K562 (cell line): ENCODE measurements around the gene CDK11A. TPM values are rescaled to one million over a fixed set of nuclear protein-coding genes. Genes with fewer than 3 reads are reported as not detected.

Experiments
- BCL6 ChIP-seq: fragments of 250-450 bp; sonication (Bioruptor Pico); IDR thresholded peaks from 2 replicates; pipeline ENCODE4 v1.4.0; 2020
- DLX4 ChIP-seq: fragments of 250-450 bp; sonication (Bioruptor Pico); IDR thresholded peaks from 2 replicates; pipeline ENCODE4 v1.6.1; 2021; ENCODE audit warnings: mild to moderate bottlenecking
- E4F1 ChIP-seq: fragments of 250-450 bp; sonication (Bioruptor Pico); IDR thresholded peaks from 2 replicates; pipeline ENCODE4 v1.5.0; 2021; ENCODE audit warnings: mild to moderate bottlenecking, borderline replicate concordance
- ELF1 ChIP-seq: fragments of 200-800 bp; sonication (Bioruptor generic); IDR thresholded peaks from 2 replicates; pipeline ENCODE4 v1.6.1; 2016; ENCODE audit warnings: missing genetic modification characterization, missing compliant biosample characterization
- FUS ChIP-seq: fragments of 200-400 bp; formaldehyde crosslinking; optimal IDR thresholded peaks from 2 replicates; pipeline ENCODE3; 2017; ENCODE audit warnings: low read depth, low read length
- GABPA ChIP-seq: fragments of 200-800 bp; sonication (Bioruptor generic); conservative IDR thresholded peaks from 2 replicates; pipeline ENCODE4 v1.6.1; 2016; ENCODE audit warnings: low read depth, missing genetic modification characterization, missing compliant biosample characterization
- JUND ChIP-seq, 2 experiments: IDR thresholded peaks; 2 replicates in 1 of 2; 3 replicates in 1 of 2; pipeline ENCODE4 v1.6.1; 2011; ENCODE audit warnings: borderline replicate concordance in 2 of 2, low read depth in 2 of 2, low read length in 2 of 2, improper control_type of control experiment in 1 of 2, missing biosample characterization in 1 of 2, missing genetic modification characterization in 1 of 2, missing genetic modification reagents in 1 of 2
- KHSRP ChIP-seq: fragments of 450-650 bp; IDR thresholded peaks from 2 replicates; pipeline ENCODE4 v1.6.1; 2017
- NFATC3 ChIP-seq: fragments of 450-650 bp; IDR thresholded peaks from 2 replicates; pipeline ENCODE4 v1.6.1; 2017; ENCODE audit warnings: mild to moderate bottlenecking
- STAG1 ChIP-seq: sonication (generic); formaldehyde crosslinking; IDR thresholded peaks from 2 replicates; pipeline ENCODE4 v1.5.0; 2020; ENCODE audit warnings: missing genetic modification reagents, borderline replicate concordance
- SUPT5H ChIP-seq: fragments of 450-650 bp; IDR thresholded peaks from 2 replicates; pipeline ENCODE4 v1.6.1; 2016
- XRCC4 ChIP-seq: IDR thresholded peaks from one replicate; pipeline ENCODE4 v1.6.1; 2011; ENCODE audit not compliant: insufficient read depth, insufficient read length; ENCODE audit errors: extremely low read depth
- ZBTB17 ChIP-seq: fragments of 450-650 bp; formaldehyde crosslinking; IDR thresholded peaks from 2 replicates; pipeline ENCODE4 v1.4.0; 2020; ENCODE audit warnings: mild to moderate bottlenecking
- ZBTB43 ChIP-seq: sonication (generic); formaldehyde crosslinking; IDR thresholded peaks from 2 replicates; pipeline ENCODE4 v1.8.0; 2023; ENCODE audit warnings: mild to moderate bottlenecking, missing genetic modification reagents
- ZNF217 ChIP-seq: sonication (generic); formaldehyde crosslinking; IDR thresholded peaks from 2 replicates; pipeline ENCODE4 v1.8.0; 2022; ENCODE audit warnings: mild to moderate bottlenecking, missing genetic modification reagents
- ZNF274 ChIP-seq: IDR thresholded peaks from 2 replicates; pipeline ENCODE4 v1.6.1; 2011; ENCODE audit warnings: low read depth, mild to moderate bottlenecking, low read length, moderate library complexity, borderline replicate concordance
- ZNF589 ChIP-seq: fragments of 200-800 bp; sonication (Bioruptor generic); IDR thresholded peaks from 2 replicates; pipeline ENCODE4 v1.6.1; 2016; ENCODE audit warnings: low read depth, missing genetic modification characterization, missing compliant biosample characterization
- ZNF609 ChIP-seq: sonication (generic); formaldehyde crosslinking; IDR thresholded peaks from 2 replicates; pipeline ENCODE4 v1.8.1; 2023; ENCODE audit warnings: missing genetic modification reagents, mild to moderate bottlenecking, borderline replicate concordance
- ZSCAN29 ChIP-seq: fragments of 450-650 bp; IDR thresholded peaks from 2 replicates; pipeline ENCODE4 v1.6.1; 2017
- polyA plus RNA-seq, 8 experiments: library from polyadenylated mRNA; depleted of rRNA in 4 of 8; stranded (reverse) in 5 of 8; unstranded in 3 of 8; fragments of >200 nt; fragmentation: Nextera tagmentation in 2 of 8; fragmentation: Illumina TruSeq in 1 of 8; extraction: Ambion mirVana in 2 of 8; extraction: Trizol in 1 of 8; gene quantifications; 2 replicates each; pipeline versions ENCODE4 v1.2.1 to v1.2.3, GENCODE V29; 2011 to 2014; ENCODE audit warnings: inconsistent platforms in 1 of 8, missing spikeins in 1 of 8
- total RNA-seq, 7 experiments: library from RNA; depleted of rRNA in 6 of 7; stranded (reverse); fragments of >200 nt in 6 of 7; fragmentation: Illumina TruSeq in 2 of 7; extraction: Trizol in 2 of 7; gene quantifications; 2 replicates each; pipeline versions ENCODE4 v1.2.1 to v1.2.3, GENCODE V29; 2011 to 2021; ENCODE audit warnings: low replicate concordance in 1 of 7

CDK11A gene
- total and polyA plus RNA-seq, 9 of the 15 experiments (the other 6 are each of a cell fraction or from before 2014, with no cell fraction given) = 4.5 to 71.0 (median 43.9) TPM

GRCh38 chr1:1758692-1759455, 34.7 kb upstream of the CDK11A start (continued):
- TF ChIP-seq SUPT5H (peak; percentile 56; the same call in 1 of the 2 replicates), STAG1 (no peak), BCL6 (CRISPR knock-in tag) (no peak), NFATC3 (no peak), KHSRP (no peak), E4F1 (CRISPR knock-in tag) (no peak), GABPA (tag) (no peak), FUS (no peak), JUND (IDR thresholded peaks at IDR 0.05; ENCODE audit: borderline replicate concordance, low read depth, low read length) (peak; percentile 73), JUND (tag; IDR thresholded peaks at IDR 0.05; ENCODE audit: borderline replicate concordance, low read depth, low read length) (peak; percentile 78; the same call in 2 of the 3 replicates), ZNF274 (no peak), XRCC4 (no peak), ZBTB43 (CRISPR knock-in tag) (no peak), ZSCAN29 (no peak), ZNF217 (CRISPR knock-in tag) (no peak), ELF1 (no peak), ZNF609 (CRISPR knock-in tag) (peak; percentile 80; the same call in 1 of the 2 replicates), DLX4 (CRISPR knock-in tag) (no peak), ZNF589 (no peak), ZBTB17 (CRISPR knock-in tag) (0 out of 2 replicates have a peak, but pooled peaks have one; percentile 46)
